IMR-90 (cell line): ENCODE results near the gene RPS6KA6. TPM values are rescaled to one million over a fixed set of nuclear protein-coding genes. Genes with fewer than 3 reads are reported as not detected.

Source experiments
- ATAC-seq: fragments of 200-7000 bp; cut with Tn5 transposase; 2 replicates; pipeline ENCODE4 v1.9.1; 2020; ENCODE audit warnings: low read depth, mild to moderate bottlenecking, moderate library complexity
- BruUV-seq: library from RNA; stranded (reverse); fragments of 400-500 nt; replicated peaks from 2 replicates; lab custom pipeline; 2021; lab: Mats Ljungman, UMichigan
- CTCF ChIA-PET: fragments of 300-600 bp; formaldehyde crosslinking; extraction: SDS; loops from one replicate; lab custom pipeline; 2021; ENCODE audit warnings: antibody characterized with exemption; lab: Yijun Ruan, JAX
- POLR2A ChIA-PET: fragments of 300-600 bp; sonication (Branson Sonifier 250); formaldehyde crosslinking; loops from one replicate; lab custom pipeline; 2022; ENCODE audit warnings: antibody characterized with exemption; ENCODE audit not compliant: unreplicated experiment; lab: Charles Lee
- DNase-seq: peaks from one replicate; pipeline ENCODE4 v3.0.0; 2013
- H2AFZ ChIP-seq: replicated peaks from 2 replicates; pipeline ENCODE3; 2013; ENCODE audit warnings: low read length, mild to moderate bottlenecking; ENCODE audit not compliant: poor library complexity
- H2AK5ac ChIP-seq: 2 replicates; pipeline ENCODE4 v1.6.1; 2013; ENCODE audit warnings: low read depth, low read length, inconsistent platforms
- H2AK9ac ChIP-seq: replicated peaks from 2 replicates; pipeline ENCODE3; 2013; ENCODE audit warnings: mild to moderate bottlenecking, low read depth, low read length, moderate library complexity; ENCODE audit not compliant: poor library complexity
- H2BK120ac ChIP-seq: 2 replicates; pipeline ENCODE4 v1.6.1; 2013; ENCODE audit warnings: low read depth, low read length, inconsistent platforms
- H2BK15ac ChIP-seq: 3 replicates; pipeline ENCODE4 v1.6.1; 2013; ENCODE audit warnings: low read depth, low read length, inconsistent platforms
- H2BK20ac ChIP-seq: 2 replicates; pipeline ENCODE4 v1.6.1; 2013; ENCODE audit warnings: low read depth, mild to moderate bottlenecking, inconsistent platforms, low read length, moderate library complexity
- H2BK5ac ChIP-seq: 2 replicates; pipeline ENCODE4 v1.6.1; 2013; ENCODE audit warnings: mild to moderate bottlenecking, low read depth, low read length, inconsistent platforms; ENCODE audit not compliant: poor library complexity, severe bottlenecking
- H3K14ac ChIP-seq: replicated peaks from 2 replicates; pipeline ENCODE4 v1.6.1; 2013; ENCODE audit warnings: low read depth, low read length, inconsistent platforms
- H3K18ac ChIP-seq: 2 replicates; pipeline ENCODE4 v1.6.1; 2013; ENCODE audit warnings: low read depth, low read length, control low read depth
- H3K23ac ChIP-seq: 2 replicates; pipeline ENCODE4 v1.6.1; 2013; ENCODE audit warnings: low read depth, low read length, inconsistent platforms
- H3K27ac ChIP-seq: 2 replicates; pipeline ENCODE4 v1.5.1; 2013; ENCODE audit warnings: mild to moderate bottlenecking, control low read depth, low read length; ENCODE audit not compliant: insufficient read depth
- H3K27me3 ChIP-seq: 2 replicates; pipeline ENCODE4 v1.6.1; 2013; ENCODE audit warnings: low read length; ENCODE audit not compliant: control insufficient read depth, insufficient read depth
- H3K36me3 ChIP-seq: 2 replicates; pipeline ENCODE4 v1.6.1; 2013; ENCODE audit warnings: low read length, mixed read lengths; ENCODE audit not compliant: control insufficient read depth, insufficient read depth
- H3K4ac ChIP-seq: 2 replicates; pipeline ENCODE4 v1.6.1; 2013; ENCODE audit warnings: low read depth, low read length, inconsistent platforms
- H3K4me1 ChIP-seq: 2 replicates; pipeline ENCODE4 v1.6.1; 2013; ENCODE audit warnings: low read length, mixed read lengths; ENCODE audit not compliant: control insufficient read depth, insufficient read depth
- H3K4me2 ChIP-seq: 2 replicates; pipeline ENCODE4 v1.6.1; 2013; ENCODE audit warnings: low read depth, mild to moderate bottlenecking, control low read depth, low read length, moderate library complexity
- H3K4me3 ChIP-seq: 2 replicates; pipeline ENCODE4 v1.5.1; 2013; ENCODE audit warnings: low read depth, mild to moderate bottlenecking, control low read depth, low read length, moderate library complexity; ENCODE audit not compliant: insufficient read depth
- H3K56ac ChIP-seq: 2 replicates; pipeline ENCODE4 v1.6.1; 2013; ENCODE audit warnings: low read length, inconsistent platforms; ENCODE audit not compliant: insufficient read depth; ENCODE audit errors: extremely low read depth
- H3K79me1 ChIP-seq, 2 experiments: 2 replicates each; pipeline ENCODE4 v1.6.1; 2013; ENCODE audit warnings: low read length in 2 of 2, inconsistent platforms in 1 of 2, low read depth in 1 of 2
- H3K9ac ChIP-seq: 2 replicates; pipeline ENCODE4 v1.6.1; 2013; ENCODE audit warnings: low read depth, low read length, control low read depth
- H3K9me1 ChIP-seq: 2 replicates; pipeline ENCODE4 v1.6.1; 2013; ENCODE audit warnings: low read length, inconsistent platforms; ENCODE audit not compliant: insufficient read depth
- H3K9me3 ChIP-seq: 2 replicates; pipeline ENCODE4 v1.6.1; 2013; ENCODE audit warnings: low read length; ENCODE audit not compliant: control insufficient read depth, insufficient read depth
- H4K20me1 ChIP-seq: 2 replicates; pipeline ENCODE4 v1.6.1; 2013; ENCODE audit warnings: low read length, inconsistent platforms; ENCODE audit not compliant: insufficient read depth
- H4K5ac ChIP-seq: 2 replicates; pipeline ENCODE4 v1.6.1; 2013; ENCODE audit warnings: mild to moderate bottlenecking, low read depth, low read length, control low read depth
- H4K8ac ChIP-seq, 2 experiments: 2 replicates each; pipeline ENCODE4 v1.6.1; 2013; ENCODE audit warnings: low read depth in 2 of 2, low read length in 2 of 2, control low read depth in 1 of 2, inconsistent platforms in 1 of 2
- H4K91ac ChIP-seq: 2 replicates; pipeline ENCODE4 v1.6.1; 2013; ENCODE audit warnings: low read depth, low read length, inconsistent platforms; ENCODE audit not compliant: insufficient read depth
- BHLHE40 ChIP-seq: fragments of 150-350 bp; IDR thresholded peaks from 2 replicates; pipeline ENCODE4 v1.6.1; 2016; ENCODE audit warnings: mild to moderate bottlenecking, low read depth, low read length
- CEBPB ChIP-seq: IDR thresholded peaks from 2 replicates; pipeline ENCODE4 v1.6.1; 2012; ENCODE audit warnings: low read depth, low read length, improper control_type of control experiment
- ELK1 ChIP-seq: fragments of 150-350 bp; IDR thresholded peaks from 2 replicates; pipeline ENCODE4 v1.6.1; 2016; ENCODE audit warnings: low read depth, mild to moderate bottlenecking, low read length, moderate library complexity, borderline replicate concordance
- FOS ChIP-seq: fragments of 150-350 bp; IDR thresholded peaks from 2 replicates; pipeline ENCODE4 v1.6.1; 2016; ENCODE audit warnings: low read depth, low read length
- MAFK ChIP-seq: IDR thresholded peaks from 2 replicates; pipeline ENCODE4 v1.6.1; 2012; ENCODE audit warnings: low read depth, low read length, improper control_type of control experiment
- MAZ ChIP-seq: IDR thresholded peaks from 2 replicates; pipeline ENCODE4 v1.6.1; 2012; ENCODE audit warnings: low read depth, mild to moderate bottlenecking, low read length, improper control_type of control experiment, moderate library complexity, borderline replicate concordance
- MXI1 ChIP-seq: IDR thresholded peaks from 2 replicates; pipeline ENCODE4 v1.6.1; 2012; ENCODE audit warnings: low read depth, mild to moderate bottlenecking, low read length, moderate library complexity, borderline replicate concordance
- RAD21 ChIP-seq: IDR thresholded peaks from 2 replicates; pipeline ENCODE4 v1.6.1; 2012; ENCODE audit warnings: low read length, improper control_type of control experiment
- SMC3 ChIP-seq: fragments of 150-350 bp; IDR thresholded peaks from 2 replicates; pipeline ENCODE4 v1.6.1; 2016; ENCODE audit warnings: low read depth, mild to moderate bottlenecking, antibody characterized with exemption, low read length, moderate library complexity
- WGBS, 2 experiments: methylation state at CpG; one replicate each; pipeline versions ENCODE4 v1.1.5 to v1.1.7; 2013; ENCODE audit warnings: missing lambda C conversion rate in 2 of 2; ENCODE audit not compliant: insufficient read length in 1 of 2; ENCODE audit errors: extremely low coverage in 2 of 2; 5-methylcytosine and 5-hydroxymethylcytosine counted together
- dilution Hi-C: fragments of 300-500 bp; cut with HindIII; formaldehyde crosslinking; loops from one replicate; pipeline ENCODE4 v1.14.3; 2018; ENCODE audit warnings: low sequenced_read_pairs; ENCODE audit not compliant: unreplicated experiment
- in situ Hi-C: fragments of 300-500 bp; cut with MboI; formaldehyde crosslinking; loops from 3 replicates; pipeline ENCODE4 v1.14.3; 2019; ENCODE audit warnings: low sequenced_read_pairs, inconsistent platforms, mixed read lengths
- intact Hi-C: fragments of 100-400 bp; cut with micrococcal nuclease; formaldehyde crosslinking; loops from 2 replicates; pipeline ENCODE4 v1.10.0; 2022
- polyA plus RNA-seq, 3 experiments: library from polyadenylated mRNA; depleted of rRNA; stranded (reverse); fragments of >200 nt; gene quantifications; 2 replicates each; pipeline ENCODE4 v1.2.3, GENCODE V29; 2012; ENCODE audit warnings: low replicate concordance in 1 of 3
- total RNA-seq: library from RNA; depleted of rRNA; stranded (reverse); fragments of >200 nt; gene quantifications from 2 replicates; pipeline ENCODE4 v1.2.3, GENCODE V29; 2012
- TF ChIP-seq, protein P1 (sequence below): fragments of 150-350 bp; IDR thresholded peaks from 2 replicates; pipeline ENCODE4 v1.6.1; 2017; ENCODE audit warnings: mild to moderate bottlenecking, antibody characterized with exemption, low read length, low read depth

The RPS6KA6 gene
- total and polyA plus RNA-seq, 2 of the 4 experiments (the other 2 are of a cell fraction), result 3.6 to 6.8 TPM

- no peak overlapping the region for H2BK15ac ChIP-seq
- H3K9ac ChIP-seq, result no peak overlapping the region
- TF ChIP-seq RAD21, result no peak
- TF ChIP-seq MXI1, result no peak
- TF ChIP-seq, protein P1, sequence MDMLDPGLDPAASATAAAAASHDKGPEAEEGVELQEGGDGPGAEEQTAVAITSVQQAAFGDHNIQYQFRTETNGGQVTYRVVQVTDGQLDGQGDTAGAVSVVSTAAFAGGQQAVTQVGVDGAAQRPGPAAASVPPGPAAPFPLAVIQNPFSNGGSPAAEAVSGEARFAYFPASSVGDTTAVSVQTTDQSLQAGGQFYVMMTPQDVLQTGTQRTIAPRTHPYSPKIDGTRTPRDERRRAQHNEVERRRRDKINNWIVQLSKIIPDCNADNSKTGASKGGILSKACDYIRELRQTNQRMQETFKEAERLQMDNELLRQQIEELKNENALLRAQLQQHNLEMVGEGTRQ, result no peak
- no peak for TF ChIP-seq BHLHE40
- TF ChIP-seq ELK1, result no peak
- TF ChIP-seq MAFK, result no peak
- no peak for TF ChIP-seq CEBPB
- no peak for TF ChIP-seq MAZ
- no peak for TF ChIP-seq SMC3
- no peak for TF ChIP-seq FOS
- H3K4me3 ChIP-seq, result no peak overlapping the region
- ATAC-seq (no peak), DNase-seq (no peak)
- no peak overlapping the region for H3K4ac ChIP-seq
- no peaks in the 10 kb centered on the region for H3K4me1 ChIP-seq
- in situ Hi-C loops (no loop called here), intact Hi-C loops (no loop called here), dilution Hi-C loops (no loop called here)
- H4K5ac ChIP-seq, result no peak overlapping the region
- CTCF ChIA-PET, result no interaction called here
- H3K79me1 ChIP-seq, result no peaks in the 10 kb centered on the region
- H3K18ac ChIP-seq, result no peak overlapping the region
- no peaks in the 10 kb centered on the region for H3K36me3 ChIP-seq
- no peak overlapping the region for H3K14ac ChIP-seq
- WGBS, 2 experiments, result no CpG with 5 or more reads among the region's 4 CpGs
- no peak overlapping the region for H2BK5ac ChIP-seq
- BruUV-seq, result no TSS peak
- no peak overlapping the region for H4K91ac ChIP-seq
- no peaks in the 10 kb centered on the region for H3K27me3 ChIP-seq
- no peak overlapping the region for H2AK9ac ChIP-seq
- no peak overlapping the region for H2AFZ ChIP-seq
- H2BK20ac ChIP-seq, result no peak overlapping the region
- POLR2A ChIA-PET, result no interaction called here
- H3K9me3 ChIP-seq, result no peaks in the 10 kb centered on the region
- no peak overlapping the region for H2BK120ac ChIP-seq
- H2AK5ac ChIP-seq, result no peak overlapping the region
- H4K20me1 ChIP-seq, result no peaks in the 10 kb centered on the region
- no peak overlapping the region for H3K56ac ChIP-seq
- no peak overlapping the region for H3K23ac ChIP-seq
- no peak overlapping the region for H3K4me2 ChIP-seq
- H3K9me1 ChIP-seq, result no peaks in the 10 kb centered on the region
- H3K27ac ChIP-seq, result no peak overlapping the region
- no peak overlapping the region for H4K8ac ChIP-seq
Observed at GRCh38 chrX:84118315-84118714, 69.7 kb downstream of the RPS6KA6 start.
